Esophagus muscularis mucosa (tissue), 3 donors: ENCODE results near the gene DVL1.

Source experiments
- CTCF ChIP-seq, 3 experiments: fragments of 200-600 bp in 2 of 3; fragments of 450-650 bp in 1 of 3; sonication (generic) in 2 of 3; IDR thresholded peaks; one replicate each; pipeline ENCODE4 v1.5.1; 2017 to 2019; ENCODE audit warnings: antibody characterized with exemption in 3 of 3, mild to moderate bottlenecking in 2 of 3, moderate library complexity in 1 of 3
- POLR2A ChIP-seq: fragments of 450-650 bp; IDR thresholded peaks from one replicate; pipeline ENCODE4 v1.6.1; 2017; ENCODE audit warnings: antibody characterized with exemption, moderate library complexity, mild to moderate bottlenecking, low read depth
- POLR2AphosphoS5 ChIP-seq, 2 donors: sonication (generic); formaldehyde crosslinking; IDR thresholded peaks; one replicate each; pipeline ENCODE4 v1.6.1; 2017; ENCODE audit warnings: antibody characterized with exemption in 2 of 2

GRCh38 chr1:1364266-1364665 is 15.0 kb upstream of the DVL1 start:
- no peak for TF ChIP-seq CTCF (IDR thresholded peaks at IDR 0.05)
- no peak for TF ChIP-seq POLR2AphosphoS5 (IDR thresholded peaks at IDR 0.05)
- no peak for TF ChIP-seq POLR2A
